Panc1 (cell line): ENCODE data around the gene ZBTB18.

ENCODE experiments used
- CTCF ChIP-seq: fragments of 450-650 bp; IDR thresholded peaks from 2 replicates; pipeline ENCODE4 v1.5.1; 2017; ENCODE audit warnings: mild to moderate bottlenecking
- POLR2AphosphoS5 ChIP-seq: IDR thresholded peaks from 2 replicates; pipeline ENCODE4 v1.6.1; 2012; ENCODE audit warnings: mild to moderate bottlenecking, low read depth, low read length, moderate library complexity
- REST ChIP-seq, 2 experiments: IDR thresholded peaks; 2 replicates each; pipeline ENCODE4 v1.6.1; 2011 to 2012; ENCODE audit warnings: low read depth in 2 of 2, control low read depth in 1 of 2, low read length in 1 of 2, mild to moderate bottlenecking in 1 of 2, moderate library complexity in 1 of 2; ENCODE audit not compliant: insufficient read depth in 1 of 2
- SIN3A ChIP-seq: IDR thresholded peaks from 2 replicates; pipeline ENCODE4 v1.6.1; 2012; ENCODE audit warnings: low read depth, mild to moderate bottlenecking, low read length, moderate library complexity, borderline replicate concordance; ENCODE audit not compliant: insufficient read depth
- TCF7L2 ChIP-seq: IDR thresholded peaks from 2 replicates; pipeline ENCODE4 v1.6.1; 2011; ENCODE audit warnings: mild to moderate bottlenecking, low read depth, low read length, inconsistent platforms

- TF ChIP-seq CTCF (no peak), POLR2AphosphoS5 (no peak), REST (IDR thresholded peaks at IDR 0.05; ENCODE audit: insufficient read depth in 1 of 2, low read depth in 2 of 2, low read length in 1 of 2) (no peak), TCF7L2 (no peak), SIN3A (no peak)
Measured at GRCh38 chr1:244097523-244098405, 46.7 kb downstream of the ZBTB18 start.
